ENCODE results near the gene NHEJ1.

The NHEJ1 gene

DNA sequence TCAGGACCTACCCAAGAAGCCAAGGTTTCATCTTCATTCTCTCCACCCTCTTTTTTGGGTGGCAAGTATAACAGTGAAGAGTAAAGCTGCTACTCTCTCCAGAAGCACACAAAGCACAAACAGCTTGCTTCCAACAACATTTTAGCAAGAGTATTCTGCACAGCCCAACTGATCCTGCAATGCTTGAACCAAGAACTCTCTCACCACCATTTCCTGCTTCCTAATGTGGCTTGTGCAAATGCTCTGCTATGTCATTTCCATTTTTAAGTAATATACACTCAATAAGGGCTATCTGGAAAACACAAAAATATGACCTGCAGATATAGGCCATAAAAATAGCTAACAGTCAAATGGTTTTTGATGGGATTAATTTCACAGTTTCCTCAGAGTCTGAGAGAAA is 75.8 kb downstream of the NHEJ1 start:
- DNase-seq: no peak

DNA sequence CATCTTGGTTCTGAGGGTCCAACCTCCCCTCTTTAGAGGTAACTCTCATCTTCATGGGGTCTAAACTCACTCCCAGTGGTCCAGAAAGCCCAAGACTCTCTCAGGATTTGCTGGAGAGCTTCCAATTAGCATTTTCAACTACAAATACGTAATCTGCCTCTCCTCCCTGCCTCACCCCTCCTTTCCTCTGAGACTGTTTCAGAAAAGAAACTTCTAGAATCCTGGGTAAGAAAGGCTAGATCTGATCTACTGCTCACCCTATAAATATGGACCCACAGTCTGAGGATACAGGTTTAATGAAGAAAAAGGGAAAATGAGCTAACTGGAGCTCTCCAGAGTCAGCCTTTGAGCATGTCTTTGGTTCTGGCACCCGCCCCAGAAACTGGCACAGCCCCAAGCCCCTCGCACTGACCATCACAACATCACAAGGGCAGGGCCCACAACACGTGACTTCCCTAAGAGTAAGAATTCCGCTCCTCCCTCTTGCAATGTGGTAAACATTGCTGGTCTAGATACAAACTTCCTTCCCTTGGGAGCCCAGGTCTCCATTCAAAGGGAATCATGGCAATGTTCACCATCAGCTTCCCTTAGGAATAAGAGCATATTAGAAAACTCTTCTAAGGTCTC is 78.2 kb downstream of the NHEJ1 start:
- DNase-seq: no peak

DNA sequence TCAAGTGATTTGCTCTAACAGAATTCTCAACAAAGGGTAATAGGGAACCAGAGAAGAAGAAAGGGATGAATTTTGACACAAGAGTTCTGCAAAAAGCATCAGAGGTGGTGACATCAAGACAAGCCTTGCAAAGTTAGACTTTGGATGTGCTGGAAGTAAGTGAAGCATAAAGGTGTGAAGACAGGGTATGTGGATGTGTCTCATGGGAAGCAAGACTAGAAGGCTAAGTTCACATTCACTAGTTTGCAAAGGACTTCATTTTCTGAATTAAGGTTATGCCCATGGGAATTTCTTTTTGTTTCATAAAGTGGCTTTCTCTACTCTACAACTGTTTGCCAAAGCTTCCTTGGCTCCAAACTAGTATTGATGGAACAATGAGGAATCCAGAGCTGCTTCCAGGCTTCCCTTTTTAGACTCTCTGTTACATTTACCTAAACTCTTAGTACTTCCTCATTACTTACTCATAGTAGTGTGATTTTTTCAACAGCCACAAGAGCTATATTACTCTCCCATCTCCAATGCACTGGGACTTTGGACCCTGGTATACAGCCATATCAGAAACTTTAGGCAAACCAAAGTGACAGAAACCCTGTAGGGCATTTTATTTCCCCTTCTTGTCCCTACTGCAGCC is 78.8 kb downstream of the NHEJ1 start:
- DNase-seq: no peak

DNA sequence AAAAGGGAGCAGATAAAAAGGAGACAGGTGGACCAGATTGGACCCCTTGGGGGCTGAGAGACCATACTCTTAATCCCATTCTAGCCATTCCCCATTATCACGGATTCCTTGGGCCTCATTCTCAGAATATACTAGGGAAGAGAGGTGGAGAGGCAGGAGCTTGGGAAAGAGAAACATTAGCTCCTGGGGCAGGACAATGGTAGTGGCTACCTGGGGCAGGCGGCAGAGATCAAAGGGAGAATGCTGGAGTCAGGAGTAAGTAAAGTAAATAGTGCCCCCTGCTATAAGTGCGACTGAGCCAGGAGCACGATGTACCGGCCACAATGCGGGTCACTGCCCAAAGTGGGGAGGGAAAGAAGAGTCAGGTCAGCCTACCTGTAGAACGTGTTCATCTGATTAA is 79.5 kb downstream of the NHEJ1 start:
- no peak for DNase-seq

DNA sequence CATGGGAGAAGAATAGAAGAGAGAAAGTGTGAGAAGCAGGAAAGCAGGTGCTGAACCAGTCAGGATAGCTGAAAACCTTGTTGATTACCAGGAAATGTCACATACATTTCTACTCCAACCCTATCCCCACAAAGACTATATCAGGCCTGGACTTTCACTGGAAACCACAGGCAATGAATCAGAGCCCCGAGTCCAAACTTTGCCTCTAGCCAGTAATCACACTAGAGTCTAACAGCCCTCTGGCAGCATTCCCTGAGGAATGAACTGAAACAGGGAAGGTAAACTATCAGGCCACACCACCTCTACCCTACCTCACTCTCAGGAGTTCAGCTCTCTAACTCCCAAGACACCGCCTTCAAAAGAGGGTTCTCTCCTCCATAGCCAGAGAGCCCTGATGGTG is 81.2 kb downstream of the NHEJ1 start:
- DNase-seq: no peak

DNA sequence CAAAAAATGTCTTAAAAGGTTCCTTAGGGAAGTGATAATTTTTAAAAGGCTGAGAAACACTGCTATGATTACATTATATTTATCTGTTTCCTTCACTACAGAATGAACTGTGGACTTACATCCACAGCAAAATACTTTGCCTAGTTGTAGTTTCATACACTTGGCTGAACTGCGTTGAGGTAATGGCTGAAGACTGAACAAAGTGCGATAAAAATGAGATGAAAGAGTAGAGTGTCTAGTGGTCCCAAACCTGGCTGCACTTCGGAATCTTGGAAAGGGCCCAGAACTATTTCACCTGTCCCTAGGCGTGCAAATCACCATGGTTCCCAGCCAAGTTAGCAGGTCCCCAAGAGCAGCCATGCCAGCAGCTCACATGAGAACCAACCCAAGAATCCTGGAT is 81.7 kb downstream of the NHEJ1 start:
- no peak for DNase-seq

DNA sequence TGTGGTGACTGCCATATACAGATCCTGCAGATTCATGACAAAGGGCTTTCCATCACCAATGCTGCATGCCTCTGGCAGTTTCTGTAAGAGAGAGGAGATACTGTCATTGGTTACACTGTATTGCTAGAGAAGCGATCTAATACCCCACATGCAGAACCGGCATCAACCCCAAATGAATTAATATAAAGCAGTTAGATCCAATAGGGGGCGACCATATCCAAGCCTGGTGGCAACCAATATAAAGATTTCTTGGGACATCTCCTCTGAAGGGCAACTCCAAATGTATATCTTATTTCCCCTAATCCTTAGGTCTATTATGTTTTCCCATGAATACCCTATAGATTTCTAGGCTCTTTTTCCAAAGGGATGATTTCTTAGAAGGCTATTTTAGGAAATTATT is 82.5 kb downstream of the NHEJ1 start:
- DNase-seq: no peak

DNA sequence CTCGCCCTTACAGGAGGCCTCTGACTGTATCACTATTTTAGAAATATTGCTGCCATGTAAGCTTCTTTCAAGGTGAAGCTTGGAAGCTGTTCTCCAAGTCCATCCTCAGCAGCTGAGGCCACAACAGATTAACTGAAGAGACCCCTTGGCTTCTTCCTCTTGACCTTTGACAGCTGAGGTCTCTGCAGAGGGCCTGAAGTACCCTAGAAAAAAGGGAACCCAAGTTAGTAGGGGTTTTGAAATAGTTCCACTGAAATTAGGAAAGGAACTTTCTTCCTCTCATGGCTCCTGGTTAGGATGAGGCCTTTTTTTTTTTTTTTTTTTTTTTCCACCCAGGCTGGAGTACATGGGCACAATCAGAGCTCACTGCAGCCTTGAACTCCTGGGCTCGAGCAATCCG is 84.4 kb downstream of the NHEJ1 start:
- DNase-seq: no peak

DNA sequence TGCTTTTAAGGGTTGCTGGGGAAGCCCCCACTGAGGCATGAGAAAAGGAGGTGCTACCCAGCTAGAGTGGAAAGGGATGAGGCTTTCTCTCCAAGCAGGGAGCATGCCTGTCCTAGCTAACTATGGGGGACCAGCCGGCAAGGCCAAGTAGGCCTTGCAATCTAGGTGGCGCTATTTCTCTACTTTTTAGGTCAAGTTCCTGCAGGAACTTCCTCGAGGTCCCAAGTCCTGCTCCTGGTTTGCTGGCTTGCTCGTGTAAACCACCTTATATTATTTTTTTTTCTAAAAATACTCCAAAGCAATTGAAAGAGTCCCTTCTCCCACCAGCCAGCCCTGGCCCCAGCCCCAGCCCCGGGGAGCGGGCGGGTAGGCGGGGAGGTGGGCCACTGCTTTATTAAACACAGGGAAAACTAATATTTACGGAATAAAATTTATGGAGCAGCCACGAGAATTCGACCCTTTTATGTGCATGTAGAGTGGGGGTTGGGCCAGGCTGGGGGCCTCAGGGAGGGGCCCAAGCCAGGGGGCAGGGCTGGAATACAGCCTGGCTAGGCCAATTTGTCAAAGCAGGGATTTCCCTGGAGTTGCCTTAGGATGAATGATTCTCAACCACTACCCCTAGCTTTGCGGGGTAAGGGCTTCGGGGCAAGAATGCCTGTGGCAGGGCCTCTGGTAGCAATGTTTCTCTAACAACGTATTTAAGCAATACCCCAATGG is 87.0 kb downstream of the NHEJ1 start:
- no peak for DNase-seq

DNA sequence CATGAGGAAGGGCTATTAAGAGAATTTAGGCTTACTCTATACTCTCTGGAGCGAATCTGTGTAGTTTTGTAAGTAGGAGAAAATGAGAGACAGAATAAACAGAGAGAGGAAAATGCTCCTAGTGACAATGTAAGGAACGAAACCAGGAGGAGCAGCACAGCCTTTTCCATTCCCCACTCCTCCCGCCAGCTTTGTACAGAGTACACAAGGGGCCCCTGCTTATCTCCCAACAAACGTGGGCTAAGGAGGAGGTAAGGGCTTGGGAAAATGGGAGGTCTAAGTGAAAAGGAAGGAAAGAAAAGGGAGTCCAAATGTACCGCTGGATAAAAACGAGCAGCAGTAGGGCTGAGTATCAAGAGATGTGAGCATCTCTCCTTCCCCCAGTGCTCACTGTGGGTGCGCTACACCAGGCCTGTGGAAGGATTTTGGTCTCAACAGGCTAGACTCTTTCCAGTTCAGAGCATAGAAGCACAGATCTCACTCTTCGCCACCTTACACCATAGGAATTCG is 87.8 kb downstream of the NHEJ1 start:
- no peak for DNase-seq

DNA sequence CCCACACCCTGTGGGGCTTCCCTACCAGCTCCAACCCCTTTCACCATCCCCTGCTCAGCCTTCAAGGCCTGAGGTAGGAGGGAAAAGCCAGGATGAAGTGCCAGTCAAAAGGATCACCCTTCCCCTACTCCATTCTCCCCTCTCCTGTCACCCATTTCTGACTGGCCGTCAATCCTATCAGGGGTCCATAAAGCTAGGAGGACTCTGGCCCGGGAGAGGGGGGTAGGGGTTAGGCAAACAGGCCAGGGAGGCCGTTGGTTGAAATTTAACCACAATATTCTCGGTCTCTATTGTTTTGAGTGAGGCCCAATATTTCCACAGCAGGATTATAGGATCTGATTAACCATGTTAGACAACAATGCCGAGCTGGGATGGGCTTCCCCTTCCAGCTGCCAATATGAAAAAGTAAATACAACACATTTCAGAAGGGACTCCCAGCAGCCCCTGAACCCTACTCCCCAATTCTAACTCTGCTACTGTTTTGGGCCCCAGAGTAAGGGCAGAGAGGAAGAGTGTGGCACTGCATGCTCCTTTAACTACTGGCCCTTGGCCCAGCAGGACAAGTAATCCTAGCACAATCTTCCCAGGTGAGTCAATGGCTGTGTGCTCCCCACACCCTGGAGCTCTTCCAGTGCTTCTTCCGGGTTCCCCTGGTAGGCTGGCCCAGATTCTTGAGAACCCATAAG is 89.3 kb downstream of the NHEJ1 start:
- DNase-seq: no peak

DNA sequence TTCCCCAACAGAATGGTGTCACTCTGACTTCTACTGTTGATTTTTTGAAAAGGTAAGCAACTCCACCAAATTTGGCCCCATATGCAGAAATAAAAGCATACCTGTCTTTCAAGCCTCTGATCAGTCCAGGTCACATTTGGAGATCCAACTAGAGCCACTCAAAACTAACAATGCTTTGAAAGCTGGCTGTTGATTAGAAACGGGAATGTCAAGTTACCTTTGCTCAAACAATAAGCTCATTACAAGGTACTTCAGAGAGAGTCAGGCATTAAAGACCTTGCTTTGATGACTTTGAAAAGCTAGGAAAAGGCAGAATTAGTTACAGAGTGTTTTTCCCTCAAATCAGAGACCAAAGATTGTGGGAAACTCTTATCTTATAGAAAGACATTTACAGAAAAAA is 95.1 kb downstream of the NHEJ1 start:
- no peak for DNase-seq

DNA sequence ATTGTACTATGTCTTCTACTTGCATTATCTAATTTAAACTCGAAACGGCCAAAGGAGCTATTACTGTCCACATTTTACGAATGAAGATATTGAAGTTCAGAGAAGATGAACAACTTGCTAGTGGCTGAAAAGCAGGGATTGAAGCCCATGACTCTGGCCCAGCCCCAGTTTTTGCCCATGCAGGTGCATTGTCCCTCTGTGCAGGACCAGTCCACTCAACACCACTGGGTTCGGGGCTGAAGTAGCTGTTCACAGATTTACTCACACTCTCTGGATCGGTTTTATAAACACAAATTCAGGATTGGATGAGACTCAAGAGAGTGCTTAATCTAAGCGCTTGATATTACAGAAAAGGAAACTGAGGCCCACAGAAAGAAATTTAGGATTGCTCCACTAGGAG is 98.5 kb downstream of the NHEJ1 start:
- no peak for DNase-seq

DNA sequence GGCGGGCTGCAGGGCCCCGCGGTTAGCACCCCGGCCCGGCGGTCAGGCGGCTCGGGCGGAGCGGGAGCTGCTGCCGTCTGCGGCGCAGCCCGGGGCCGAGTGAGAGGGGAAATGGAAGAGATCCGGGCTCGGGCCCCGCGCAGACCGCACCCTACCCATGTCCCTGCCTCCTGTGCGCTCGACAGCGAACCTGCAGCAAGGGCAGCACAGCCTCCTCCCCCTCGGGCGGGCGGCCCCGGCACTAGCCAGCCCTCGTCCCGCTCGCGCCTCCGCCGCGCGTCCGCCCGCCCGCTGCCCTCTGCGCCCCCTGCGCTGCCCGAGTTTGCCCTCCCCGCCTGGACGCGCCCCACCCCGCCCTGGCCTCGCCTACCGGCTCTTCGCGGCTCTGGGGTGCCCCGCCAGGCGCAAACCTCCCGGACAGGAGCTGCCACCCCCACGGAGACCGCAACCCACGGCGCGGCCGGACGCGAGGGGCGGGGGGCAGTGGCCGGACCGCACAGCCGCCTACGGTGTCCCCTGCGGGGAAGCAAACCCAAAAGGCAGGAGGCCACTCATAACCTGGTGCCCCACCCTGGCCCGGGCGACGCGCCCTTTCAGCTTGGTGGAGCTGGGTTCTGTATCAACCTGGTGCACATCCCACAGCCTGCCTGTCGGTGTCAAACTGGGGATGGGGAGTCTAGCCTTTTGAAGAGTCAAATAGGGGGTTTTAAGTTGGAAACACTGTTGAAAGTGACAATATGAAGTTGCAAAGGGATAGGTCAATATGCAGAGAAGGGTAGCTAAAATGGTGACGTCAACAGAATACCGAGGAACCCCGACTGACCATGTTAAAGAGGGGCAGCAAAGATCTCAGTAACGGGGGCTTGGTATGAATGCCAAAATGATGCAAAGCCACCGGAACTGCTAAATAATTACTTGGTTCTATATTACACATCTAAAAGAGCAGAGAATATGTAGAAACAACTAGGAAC is 99.5 kb downstream of the NHEJ1 start, which contains the start of gene IHH:
Gene IHH (minus strand): TSS at position 101 of the 971 bp plus-strand sequence. CDS start 454 bp downstream, outside the sequence.
- DNase-seq: no peak

DNA sequence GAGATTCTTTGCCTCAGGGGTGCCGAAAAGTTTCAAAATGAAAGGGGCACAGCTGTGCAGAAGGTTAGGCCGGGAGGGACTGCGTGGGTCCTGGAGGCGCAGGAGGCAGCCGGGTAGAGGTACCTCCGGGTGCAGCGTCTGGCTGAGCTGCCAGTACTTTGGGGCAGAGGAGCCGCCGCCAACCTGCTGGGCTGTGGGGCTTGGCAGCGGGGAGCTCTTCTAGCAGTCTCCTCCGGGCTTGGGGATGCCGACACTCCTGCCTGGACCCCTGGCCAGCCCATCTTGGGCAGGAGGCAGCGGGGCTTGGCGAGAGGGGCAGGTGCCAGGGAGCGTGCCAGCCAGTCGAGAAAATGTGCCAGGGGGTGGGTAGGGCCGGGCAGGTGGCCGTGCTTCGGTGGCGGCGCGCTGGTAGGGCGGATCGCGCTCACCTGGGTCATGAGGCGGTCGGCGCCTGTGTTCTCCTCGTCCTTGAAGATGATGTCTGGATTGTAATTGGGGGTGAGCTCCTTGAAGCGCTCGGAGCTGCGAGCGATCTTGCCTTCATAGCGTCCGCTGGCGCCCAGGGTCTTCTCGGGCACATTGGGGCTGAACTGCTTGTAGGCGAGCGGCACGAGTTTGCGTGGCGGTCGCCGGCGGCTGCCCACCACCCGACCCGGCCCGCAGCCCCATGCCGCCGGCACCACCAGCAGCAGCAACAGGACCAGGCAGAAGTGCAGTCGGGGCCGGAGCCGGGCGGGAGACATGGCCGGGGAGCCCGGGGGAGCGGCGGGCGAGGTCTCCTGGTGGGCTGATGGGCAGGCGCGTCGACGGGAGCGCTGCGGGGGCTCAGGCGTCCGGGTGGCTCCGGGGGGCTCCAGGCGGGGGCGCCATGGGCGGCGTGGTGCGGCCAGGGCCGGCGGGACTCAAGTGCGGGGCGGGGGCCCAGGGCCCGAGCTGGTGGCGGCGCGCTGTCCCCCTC is 100.6 kb downstream of the NHEJ1 start:
- DNase-seq: no peak

DNA sequence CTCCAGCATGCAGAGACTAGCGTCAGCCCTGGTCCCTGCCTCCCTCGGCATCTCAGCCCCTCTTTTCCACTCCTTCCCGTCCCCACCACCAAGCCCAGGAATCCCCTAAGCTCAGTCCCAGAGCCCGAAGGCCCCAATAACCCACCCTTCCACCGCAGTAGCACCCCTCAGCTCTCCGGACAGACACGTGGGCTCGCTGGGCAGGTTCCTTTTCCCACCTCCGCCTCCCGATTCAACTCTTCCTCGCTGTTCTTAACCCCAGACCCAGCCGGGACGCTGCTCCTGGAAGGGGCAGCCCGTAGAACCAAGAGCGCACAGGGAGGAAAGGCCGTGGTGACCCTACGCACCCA is 101.3 kb downstream of the NHEJ1 start:
- no peak for DNase-seq

DNA sequence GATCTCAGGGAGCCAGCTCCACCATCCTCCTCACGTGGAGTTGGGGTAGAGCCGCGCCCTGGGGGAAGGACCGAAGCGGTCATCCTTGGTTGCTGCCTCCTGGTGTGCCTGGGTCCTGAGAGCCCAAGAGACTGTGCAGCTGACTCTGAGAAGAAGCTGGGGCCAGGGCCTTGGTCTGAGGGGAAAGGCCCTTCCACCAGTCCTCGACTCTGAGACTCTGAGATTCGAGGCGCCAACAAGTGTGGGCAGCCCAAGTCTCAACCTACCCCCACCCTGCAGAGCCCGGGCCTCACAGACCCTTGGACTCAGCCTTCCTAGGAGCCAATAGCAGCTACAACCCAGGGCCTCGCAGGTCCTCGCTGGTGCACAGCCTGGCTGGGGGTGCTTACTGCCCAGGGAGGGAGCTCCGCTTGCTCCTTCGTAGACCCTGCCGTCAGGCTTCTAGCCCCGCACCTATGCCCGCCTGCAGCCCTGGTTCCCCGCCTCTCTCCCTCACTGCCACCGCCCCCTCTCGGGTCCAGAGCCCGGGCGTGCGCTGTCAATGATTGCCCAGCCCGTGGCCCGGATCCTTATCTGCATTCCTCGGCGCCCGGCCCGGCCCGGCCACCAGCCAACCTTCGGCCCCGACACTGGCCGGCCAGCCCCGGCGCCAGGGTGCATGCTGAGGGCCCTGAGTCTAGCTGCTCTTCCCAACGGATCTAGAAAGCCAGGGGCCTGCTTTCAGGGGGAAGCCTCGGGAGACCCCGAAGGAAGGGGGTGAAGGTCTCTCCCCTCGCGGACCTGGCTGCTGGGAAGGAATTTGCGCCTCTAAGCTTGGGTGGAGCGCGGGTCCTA is 101.9 kb downstream of the NHEJ1 start:
- no peak for DNase-seq

DNA sequence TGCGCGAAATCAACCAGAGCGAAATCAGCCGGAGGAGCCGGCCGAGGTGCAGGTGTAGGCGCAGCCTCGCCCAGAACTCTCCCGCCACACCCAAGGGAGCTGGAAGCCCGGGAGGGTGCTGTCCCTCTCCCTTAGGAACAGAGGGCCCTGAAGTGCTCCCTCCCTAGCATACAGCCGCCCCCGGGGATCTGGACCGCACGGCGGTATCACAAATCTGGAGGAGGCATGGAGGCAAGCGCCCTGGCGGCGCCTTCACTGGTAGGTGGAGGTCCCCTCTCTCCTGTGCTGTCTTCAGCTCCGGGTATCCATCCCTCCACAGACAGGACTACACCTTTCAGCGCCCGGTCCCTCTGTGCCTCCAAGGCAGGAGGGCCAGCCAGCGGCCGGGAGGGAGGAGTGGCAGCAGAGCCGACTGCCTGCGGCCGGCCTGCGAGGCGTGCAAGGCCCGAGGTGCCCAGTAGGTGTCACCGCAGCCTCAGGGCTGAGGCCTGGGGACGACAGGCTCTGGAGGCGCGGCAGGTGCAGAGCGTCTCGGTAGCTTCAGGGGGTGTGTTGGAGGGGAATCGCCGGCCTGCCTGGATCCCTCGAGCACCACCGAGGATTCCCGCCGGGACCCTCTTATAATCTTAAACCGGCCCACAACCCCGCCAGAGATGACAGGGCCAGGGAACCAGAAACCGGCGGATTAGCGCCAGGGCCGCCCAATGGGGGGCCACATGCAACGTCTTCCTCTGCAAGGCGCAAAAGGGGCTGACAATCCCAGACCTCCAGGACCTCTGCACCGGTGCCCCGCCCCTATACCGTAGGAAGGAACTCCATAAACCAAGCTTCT is 102.7 kb downstream of the NHEJ1 start:
- DNase-seq: peak; percentile 77
